Rectal smooth muscle tissue (tissue), 1 donor: ENCODE results near the gene LRRC28.

Experiments used
- H3K27ac ChIP-seq: one replicate; pipeline ENCODE4 v1.7.0; 2013; ENCODE audit warnings: low read depth, low read length, inconsistent platforms
- H3K27me3 ChIP-seq: one replicate; pipeline ENCODE4 v1.7.0; 2013; ENCODE audit warnings: low read length; ENCODE audit not compliant: control insufficient read depth, insufficient read depth
- H3K36me3 ChIP-seq: one replicate; pipeline ENCODE4 v1.7.0; 2013; ENCODE audit warnings: low read length; ENCODE audit not compliant: control insufficient read depth, insufficient read depth
- H3K4me1 ChIP-seq: one replicate; pipeline ENCODE4 v1.7.0; 2013; ENCODE audit warnings: low read length; ENCODE audit not compliant: control insufficient read depth, insufficient read depth
- H3K4me3 ChIP-seq: one replicate; pipeline ENCODE4 v1.7.0; 2013; ENCODE audit warnings: low read length
- H3K9ac ChIP-seq: one replicate; pipeline ENCODE4 v1.7.0; 2013; ENCODE audit warnings: low read length

The LRRC28 gene

GRCh38 chr15:99434506-99435112, 183.3 kb downstream of the LRRC28 start:
- Histone ChIP-seq H3K4me1 (no peaks in the 10 kb centered on the region), H3K27ac (no peak overlapping the region), H3K9ac (peak overlapping the region; percentile 13), H3K4me3 (no peak overlapping the region), H3K27me3 (no peaks in the 10 kb centered on the region), H3K36me3 (no peaks in the 10 kb centered on the region)

GRCh38 chr15:99435113-99435695, 183.9 kb downstream of the LRRC28 start:
- H3K36me3 ChIP-seq = no peaks in the 10 kb centered on the region
- H3K4me3 ChIP-seq = no peak overlapping the region
- no peaks in the 10 kb centered on the region for H3K27me3 ChIP-seq
- no peak overlapping the region for H3K27ac ChIP-seq
- peak overlapping the region; percentile 13 for H3K9ac ChIP-seq
- H3K4me1 ChIP-seq = no peaks in the 10 kb centered on the region

- H3K9ac ChIP-seq = no peak overlapping the region
- no peak overlapping the region for H3K27ac ChIP-seq
- H3K4me1 ChIP-seq = no peaks in the 10 kb centered on the region
- H3K27me3 ChIP-seq = no peaks in the 10 kb centered on the region
- no peaks in the 10 kb centered on the region for H3K36me3 ChIP-seq
- no peak overlapping the region for H3K4me3 ChIP-seq
Measured at GRCh38 chr15:99435877-99436541, 184.7 kb downstream of the LRRC28 start.

- Histone ChIP-seq H3K27ac (no peak overlapping the region), H3K36me3 (no peaks in the 10 kb centered on the region), H3K4me1 (peaks cover 1% of the 10 kb centered on the region), H3K4me3 (no peak overlapping the region), H3K9ac (no peak overlapping the region), H3K27me3 (no peaks in the 10 kb centered on the region)
Measured at GRCh38 chr15:99436542-99437314, 185.4 kb downstream of the LRRC28 start.

GRCh38 chr15:99437315-99438223, 186.3 kb downstream of the LRRC28 start:
- Histone ChIP-seq H3K27me3 (no peaks in the 10 kb centered on the region), H3K4me3 (no peak overlapping the region), H3K27ac (no peak overlapping the region), H3K9ac (no peak overlapping the region), H3K4me1 (peaks cover 9% of the 10 kb centered on the region), H3K36me3 (no peaks in the 10 kb centered on the region)

- Histone ChIP-seq H3K9ac (no peak overlapping the region), H3K36me3 (no peaks in the 10 kb centered on the region), H3K27me3 (no peaks in the 10 kb centered on the region), H3K27ac (no peak overlapping the region), H3K4me1 (peaks cover 14% of the 10 kb centered on the region), H3K4me3 (no peak overlapping the region)
Measured at GRCh38 chr15:99438224-99438585, 186.9 kb downstream of the LRRC28 start.

GRCh38 chr15:99438691-99439523, 187.6 kb downstream of the LRRC28 start:
- H3K27me3 ChIP-seq = no peaks in the 10 kb centered on the region
- no peak overlapping the region for H3K4me3 ChIP-seq
- H3K9ac ChIP-seq = no peak overlapping the region
- no peaks in the 10 kb centered on the region for H3K36me3 ChIP-seq
- peaks cover 14% of the 10 kb centered on the region for H3K4me1 ChIP-seq
- H3K27ac ChIP-seq = no peak overlapping the region

- H3K9ac ChIP-seq = no peak overlapping the region
- H3K4me3 ChIP-seq = no peak overlapping the region
- no peak overlapping the region for H3K27ac ChIP-seq
- H3K4me1 ChIP-seq = peaks cover 16% of the 10 kb centered on the region
- no peaks in the 10 kb centered on the region for H3K27me3 ChIP-seq
- H3K36me3 ChIP-seq = no peaks in the 10 kb centered on the region
Measured at GRCh38 chr15:99439524-99439835, 188.2 kb downstream of the LRRC28 start.

GRCh38 chr15:99440029-99440428, 188.7 kb downstream of the LRRC28 start:
- Histone ChIP-seq H3K9ac (no peak overlapping the region), H3K27me3 (no peaks in the 10 kb centered on the region), H3K27ac (no peak overlapping the region), H3K4me1 (peaks cover 16% of the 10 kb centered on the region), H3K4me3 (no peak overlapping the region), H3K36me3 (no peaks in the 10 kb centered on the region)
